ENCODE measurements around the gene RPL21.

- TF ChIP-seq CTCF (conservative IDR thresholded peaks at IDR 0.05 in 1 of 2, IDR thresholded peaks at IDR 0.05 in 1 of 2; ENCODE audit: low read depth in 1 of 2, low read length in 2 of 2), result no peak
- no peak for TF ChIP-seq EZH2 (IDR thresholded peaks at IDR 0.05; ENCODE audit: low read length, missing control alignments)
These were observed 15.6 kb downstream of the RPL21 start for GRCh38 chr13:27266917-27267316.

All from fibroblast of lung (primary cell).